Stimulated activated CD8-positive, alpha-beta memory T cell treated with anti-CD3 and anti-CD28 coated beads, Interleukin-4, amount 100 ng/mL, for 48 hours (primary cell): ENCODE data around the gene MMP2.

Experiments
- DNase-seq: peaks from one replicate; pipeline ENCODE4 v3.0.0-alpha.2; 2020

The MMP2 gene

GRCh38 chr16:55495616-55496289 lies 16.8 kb downstream of the MMP2 start:
- DNase-seq = no peak

GRCh38 chr16:55496509-55497145 lies 17.6 kb downstream of the MMP2 start:
- DNase-seq = no peak

- DNase-seq = no peak
Observed at GRCh38 chr16:55497558-55497957, 18.6 kb downstream of the MMP2 start.

- no peak for DNase-seq
Observed at GRCh38 chr16:55498101-55498500, 19.1 kb downstream of the MMP2 start.

- DNase-seq = no peak
Observed at GRCh38 chr16:55499281-55499680, 20.3 kb downstream of the MMP2 start.

- DNase-seq = peak; percentile 40
Observed at GRCh38 chr16:55499951-55500529, 21.0 kb downstream of the MMP2 start.

- no peak for DNase-seq
Observed at GRCh38 chr16:55500530-55501011, 21.6 kb downstream of the MMP2 start.

- no peak for DNase-seq
Observed at GRCh38 chr16:55501549-55502322, 22.7 kb downstream of the MMP2 start.

GRCh38 chr16:55502801-55503366 lies 23.9 kb downstream of the MMP2 start:
- no peak for DNase-seq

- no peak for DNase-seq
Observed at GRCh38 chr16:55503726-55504550, 24.9 kb downstream of the MMP2 start.

GRCh38 chr16:55505333-55506015 lies 26.5 kb downstream of the MMP2 start:
- no peak for DNase-seq

- DNase-seq = no peak
Observed at GRCh38 chr16:55506083-55506482, 27.1 kb downstream of the MMP2 start.

GRCh38 chr16:55506708-55507107 lies 27.7 kb downstream of the MMP2 start:
- DNase-seq = no peak

GRCh38 chr16:55508271-55508921 lies 29.4 kb downstream of the MMP2 start:
- no peak for DNase-seq

GRCh38 chr16:55508941-55509931 lies 30.2 kb downstream of the MMP2 start, which contains the start of gene LPCAT2:
TSS of gene LPCAT2 (plus strand) at chr16:55509072. CDS start at chr16:55509182, 110 bp downstream.
- DNase-seq = peak; percentile 76

GRCh38 chr16:55510185-55510805 lies 31.3 kb downstream of the MMP2 start:
- no peak for DNase-seq

- no peak for DNase-seq
Observed at GRCh38 chr16:55512941-55513340, 33.9 kb downstream of the MMP2 start.

- no peak for DNase-seq
Observed at GRCh38 chr16:55513616-55514015, 34.6 kb downstream of the MMP2 start.

GRCh38 chr16:55515111-55515510 lies 36.1 kb downstream of the MMP2 start:
- no peak for DNase-seq
